ENCODE results near the gene ANKRD55.
"Not testable (repeated sequence)": the region's sequence is repeated elsewhere in the genome, so short reads cannot be mapped to it uniquely, and the experiment has no call there.

ANKRD55 gene

DNA sequence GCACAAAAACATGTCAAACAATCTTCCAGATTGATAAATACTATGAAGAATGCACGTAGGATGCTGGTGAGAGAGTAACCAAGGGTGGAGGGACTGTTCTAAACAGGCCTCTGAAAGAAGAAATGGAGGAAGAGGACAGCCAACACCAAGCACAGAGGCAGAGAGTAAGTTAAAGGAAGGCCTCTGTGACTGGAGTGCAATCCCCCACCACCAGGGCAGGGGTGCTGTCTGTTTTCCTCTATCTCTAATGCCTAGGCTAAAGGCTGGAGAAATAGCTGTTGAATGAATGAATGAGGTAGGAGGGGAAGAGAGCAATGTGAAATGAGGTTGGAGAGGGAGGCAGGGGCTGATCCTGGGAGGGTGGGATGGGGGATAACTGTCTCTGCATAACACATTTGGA, 88.9 kb downstream of the ANKRD55 start:
- DNase-seq (ENCODE audit: low spot score) = no peak

- DNase-seq (ENCODE audit: low spot score) = no peak
Measured at GRCh38 chr5:56143373-56143714, 89.8 kb downstream of the ANKRD55 start.

DNA sequence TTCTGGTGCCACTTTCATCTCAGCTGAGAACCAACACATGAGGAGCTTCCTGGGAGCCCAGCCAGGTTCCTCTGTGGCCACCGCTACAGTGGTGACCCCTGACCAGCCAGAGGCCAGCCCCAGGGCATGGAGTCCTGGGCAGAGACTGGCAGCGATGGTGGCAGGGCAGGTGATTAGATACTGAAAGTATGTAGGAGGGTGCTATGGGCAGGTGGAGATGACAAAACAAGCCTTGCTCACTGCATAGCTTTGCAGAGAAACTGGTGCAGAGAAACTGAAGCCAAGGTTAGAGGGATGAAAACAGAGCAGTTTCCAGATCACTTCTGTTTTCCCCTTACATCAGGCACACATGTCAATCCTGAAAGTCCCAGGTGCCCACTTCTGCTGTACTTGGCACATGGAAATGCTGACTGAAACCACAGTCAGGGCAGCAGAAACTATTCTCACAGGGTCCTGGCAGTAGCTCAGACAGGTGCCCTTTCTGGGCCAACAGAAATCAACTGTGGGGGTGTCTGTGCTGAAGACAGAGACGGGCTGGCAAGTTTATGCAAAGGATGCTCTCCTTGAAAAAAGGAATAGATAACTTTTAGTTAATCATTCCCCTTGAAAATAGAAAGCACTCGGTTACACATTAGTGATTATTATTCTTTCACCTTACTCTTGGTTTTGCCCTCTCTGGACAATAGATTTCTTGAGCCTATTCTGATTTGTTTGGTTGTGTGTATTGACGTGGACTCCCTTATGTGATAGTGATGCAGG, 90.3 kb downstream of the ANKRD55 start:
- no peak for DNase-seq (ENCODE audit: low spot score)

- no peak for DNase-seq (ENCODE audit: low spot score)
Measured at GRCh38 chr5:56142233-56142613, 90.9 kb downstream of the ANKRD55 start.

DNA sequence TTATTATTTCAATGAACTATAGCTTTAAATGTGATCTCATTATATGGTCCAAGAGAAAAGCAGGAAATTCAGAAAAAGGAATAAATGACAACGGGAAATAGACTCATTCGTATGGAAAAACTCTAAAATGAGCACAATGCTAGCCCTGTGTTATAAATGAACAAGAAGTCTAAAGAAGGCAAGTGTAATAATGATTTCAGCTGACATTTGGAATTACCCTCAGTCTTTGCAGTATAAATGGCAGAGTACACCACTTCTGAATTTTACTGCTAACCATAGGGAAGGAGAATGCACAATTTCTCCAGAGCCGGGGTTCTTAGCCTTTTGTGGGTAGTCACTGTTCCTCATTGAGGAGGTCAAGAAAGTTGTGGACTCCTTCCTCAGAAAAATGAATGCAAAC, 93.1 kb downstream of the ANKRD55 start:
- DNase-seq (ENCODE audit: low spot score) = no peak

GRCh38 chr5:56130664-56131063, 102.5 kb downstream of the ANKRD55 start:
- DNase-seq (ENCODE audit: low spot score) = no peak

- no peak for DNase-seq (ENCODE audit: low spot score)
Measured at GRCh38 chr5:56129288-56129687, 103.8 kb downstream of the ANKRD55 start.

- no peak for DNase-seq (ENCODE audit: low spot score)
Measured at GRCh38 chr5:56128113-56128512, 105.0 kb downstream of the ANKRD55 start.

GRCh38 chr5:56126487-56127179, 106.5 kb downstream of the ANKRD55 start:
- DNase-seq (ENCODE audit: low spot score) = no peak

GRCh38 chr5:56123531-56124243, 109.4 kb downstream of the ANKRD55 start:
- DNase-seq (ENCODE audit: low spot score) = no peak

- not testable (repeated sequence) for DNase-seq (ENCODE audit: low spot score)
Measured at GRCh38 chr5:56122360-56122985, 110.7 kb downstream of the ANKRD55 start.

DNA sequence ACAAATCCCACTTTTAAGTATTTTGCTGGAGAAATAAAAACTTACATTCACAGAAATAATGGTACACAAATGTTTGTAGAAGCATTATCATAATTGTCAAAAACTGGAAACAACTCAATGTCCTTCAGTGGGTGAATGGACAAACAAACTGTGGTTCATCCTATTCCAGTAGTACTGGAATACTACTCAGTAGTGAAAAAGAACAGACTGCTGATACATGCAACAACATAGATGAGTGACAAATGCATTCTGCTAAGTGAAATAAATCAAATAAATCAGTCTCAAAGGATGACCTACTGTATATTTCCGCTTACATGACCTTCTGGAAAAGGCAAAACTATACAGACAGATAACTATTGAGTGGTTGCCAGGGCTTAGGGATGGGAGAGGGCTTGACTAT, 114.1 kb downstream of the ANKRD55 start:
- no peak for DNase-seq (ENCODE audit: low spot score)

GRCh38 chr5:56116599-56117141, 116.5 kb downstream of the ANKRD55 start:
- DNase-seq (ENCODE audit: low spot score) = no peak

DNA sequence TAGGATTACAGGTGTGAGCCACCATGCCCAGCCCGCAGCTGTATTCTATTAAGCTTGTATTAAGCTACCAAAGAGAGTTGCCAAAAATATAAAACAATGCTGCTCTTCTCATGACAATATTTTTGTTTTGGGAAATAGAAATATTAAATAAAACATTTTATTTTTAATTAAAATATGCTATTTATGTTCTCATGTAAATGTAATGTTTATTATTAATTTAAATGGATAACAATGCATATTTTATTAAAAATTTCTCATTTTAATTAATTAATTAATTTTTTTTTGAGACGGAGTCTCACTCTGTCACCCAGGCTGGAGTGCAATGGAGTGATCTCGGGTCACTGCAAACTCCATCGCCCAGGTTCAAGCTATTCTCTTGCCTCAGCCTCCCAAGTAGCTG, 117.5 kb downstream of the ANKRD55 start:
- no peak for DNase-seq (ENCODE audit: low spot score)

DNA sequence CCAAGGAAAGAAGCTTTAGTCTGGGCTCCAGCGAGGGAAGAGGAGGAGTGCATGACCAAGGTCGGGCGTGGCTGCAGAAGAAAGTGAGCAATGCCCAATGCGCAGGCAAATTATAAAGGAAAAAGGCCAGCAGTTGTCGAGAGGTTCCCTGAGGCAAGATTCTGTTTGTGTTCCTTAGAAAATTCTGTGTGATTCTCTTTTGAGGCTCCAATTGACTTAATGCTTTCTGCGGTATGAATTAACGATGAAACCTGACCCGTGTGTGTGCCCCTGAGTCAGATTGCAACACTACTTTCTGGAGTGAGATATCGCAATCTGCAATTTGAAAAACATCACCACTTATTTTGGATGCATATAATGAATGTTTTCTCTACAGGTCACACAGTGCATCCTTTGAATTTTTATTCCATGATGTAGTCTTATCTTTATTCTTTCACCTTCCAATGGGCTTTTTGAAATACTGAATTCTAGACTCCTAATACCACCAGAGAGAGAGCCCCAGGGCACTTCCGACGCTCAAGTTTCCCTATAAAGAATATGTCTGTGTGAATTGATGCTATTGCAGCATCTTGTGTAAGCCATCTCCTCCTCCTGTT, 120.5 kb downstream of the ANKRD55 start:
- DNase-seq (ENCODE audit: low spot score) = no peak

DNA sequence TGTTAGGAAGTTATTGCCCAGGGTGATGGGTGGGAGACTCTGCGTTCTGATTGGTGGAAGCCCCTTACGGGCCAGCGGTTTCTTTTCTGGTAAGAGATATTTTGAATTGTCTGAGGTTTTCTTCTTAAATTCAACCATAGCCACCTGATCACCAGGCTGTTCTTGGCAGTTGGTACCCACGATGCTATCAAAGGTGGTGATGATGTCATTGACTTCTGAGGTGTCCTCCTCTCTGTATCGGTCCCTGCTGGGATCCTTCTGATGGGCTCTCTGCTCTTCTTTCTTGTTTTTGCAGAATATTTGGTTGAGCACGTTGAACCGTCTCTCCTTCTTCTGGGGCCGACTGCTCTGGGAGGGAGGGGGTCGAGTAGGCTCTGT, 121.7 kb downstream of the ANKRD55 start:
- no peak for DNase-seq (ENCODE audit: low spot score)

DNA sequence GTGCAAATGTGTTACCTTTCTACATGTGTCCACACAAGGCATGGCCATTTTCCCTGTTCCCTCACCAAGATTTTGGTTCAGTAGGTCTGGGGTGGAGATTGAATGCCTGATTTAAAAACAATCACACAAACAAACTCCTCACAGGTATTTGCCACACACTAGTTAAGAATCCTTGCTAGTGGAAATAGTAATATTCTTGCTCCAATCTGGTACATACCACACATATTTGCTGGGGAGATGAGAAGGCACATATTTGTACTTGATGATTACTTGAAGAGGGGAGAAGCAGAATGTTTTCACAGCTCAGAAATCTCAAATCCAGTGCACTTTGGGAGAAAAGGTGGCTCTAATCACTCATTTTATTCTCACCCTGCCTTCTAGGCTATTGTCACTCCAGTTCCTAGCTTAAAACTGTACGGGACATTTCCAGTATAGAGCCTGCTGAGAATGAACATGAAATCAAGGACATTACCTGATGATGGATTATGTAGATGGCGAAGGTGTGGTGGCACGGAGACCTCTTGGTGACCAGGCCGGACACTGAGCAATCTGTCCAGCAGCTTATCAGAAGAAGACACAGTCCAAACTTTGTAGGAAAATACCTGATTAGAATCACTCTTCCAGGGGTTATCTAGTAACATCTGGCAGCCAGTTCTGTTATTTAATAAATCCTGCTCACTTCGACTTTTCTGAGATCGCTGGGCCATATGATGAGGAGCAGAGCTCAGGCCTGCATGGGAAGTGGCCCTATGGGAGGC, 122.3 kb downstream of the ANKRD55 start:
- no peak for DNase-seq (ENCODE audit: low spot score)

- no peak for DNase-seq (ENCODE audit: low spot score)
Measured at GRCh38 chr5:56108246-56108645, 124.9 kb downstream of the ANKRD55 start.

DNA sequence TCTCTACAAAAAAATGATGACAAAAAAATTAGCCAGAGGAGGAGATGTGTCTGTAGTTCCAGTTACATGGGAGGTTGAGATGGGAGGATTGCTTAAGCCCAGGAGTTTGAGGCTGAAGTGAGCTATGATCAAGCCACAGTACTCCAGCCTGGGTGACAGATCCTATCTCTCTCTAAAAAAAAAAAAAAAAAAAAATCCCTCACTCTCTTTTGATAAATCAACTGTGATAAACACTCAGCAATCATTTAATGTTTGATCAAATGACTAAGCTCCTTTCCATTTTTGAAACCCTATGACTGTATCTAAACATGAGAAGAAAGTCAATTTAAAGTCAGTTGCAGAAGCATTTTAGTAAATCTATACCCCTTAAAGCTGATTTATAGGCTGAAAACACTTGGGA, 126.3 kb downstream of the ANKRD55 start:
- DNase-seq (ENCODE audit: low spot score) = no peak

DNA sequence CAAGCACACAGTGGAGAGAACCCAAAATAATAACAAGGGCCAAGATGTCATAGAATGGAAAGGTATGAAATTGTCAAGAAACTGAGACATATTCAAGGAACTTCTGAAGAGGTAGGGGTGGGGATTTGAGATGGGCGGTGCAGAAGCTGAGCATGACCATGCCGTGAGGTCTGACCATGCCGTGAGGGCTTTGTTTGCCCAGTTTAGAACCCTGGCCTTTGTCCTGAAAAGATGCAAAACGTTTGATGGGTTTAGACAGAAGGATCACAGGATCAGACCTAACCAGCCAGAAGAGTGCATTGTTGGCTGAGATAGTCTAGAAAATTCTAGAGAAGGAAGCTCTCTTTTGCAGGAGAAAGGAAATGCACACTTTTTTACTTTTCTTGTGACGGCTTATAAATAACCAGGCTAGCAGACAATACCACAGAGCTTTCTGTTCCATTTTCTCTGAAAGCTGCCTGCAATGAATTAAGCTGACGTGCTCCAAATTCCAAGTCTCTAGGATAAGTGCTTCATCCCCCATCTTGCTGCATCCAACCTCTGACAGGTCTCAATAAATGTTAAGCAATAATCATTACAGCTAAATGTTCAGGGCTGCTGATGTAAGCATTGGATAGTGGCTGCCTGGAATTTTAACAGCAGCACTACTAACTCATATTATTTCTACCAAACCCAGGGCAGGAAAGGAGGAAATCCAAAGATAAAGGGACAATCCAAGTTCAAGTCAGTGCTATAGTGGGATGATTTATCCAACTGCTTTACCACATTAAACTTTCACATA, 127.4 kb downstream of the ANKRD55 start:
- no peak for DNase-seq (ENCODE audit: low spot score)

DNA sequence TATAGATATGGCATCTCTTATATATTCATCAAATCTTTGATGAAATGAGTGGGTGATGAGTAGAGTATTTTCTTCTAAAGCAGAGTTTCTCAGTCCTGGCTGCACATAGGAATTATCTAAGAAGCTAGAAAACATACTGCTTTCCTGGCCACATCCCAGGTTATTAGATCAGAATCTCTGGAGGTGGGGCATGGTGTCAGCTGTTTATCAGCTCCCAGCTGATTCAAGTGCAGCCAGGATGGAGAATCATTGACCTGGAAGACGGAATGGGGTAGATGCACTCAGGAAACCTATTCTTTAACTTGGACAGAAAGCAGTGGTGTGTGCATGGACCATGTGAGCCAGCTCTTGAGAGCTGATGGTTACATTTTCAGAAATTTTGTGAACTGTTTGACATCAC, 130.2 kb downstream of the ANKRD55 start:
- DNase-seq (ENCODE audit: low spot score) = no peak
